Measurements from ENCODE around the gene PET117. TPM values are rescaled to one million over a fixed set of nuclear protein-coding genes. Genes with fewer than 3 reads are reported as not detected.
"Not testable (repeated sequence)": the region's sequence is repeated elsewhere in the genome, so short reads cannot be mapped to it uniquely, and the experiment has no call there.

Gene PET117, protein sequence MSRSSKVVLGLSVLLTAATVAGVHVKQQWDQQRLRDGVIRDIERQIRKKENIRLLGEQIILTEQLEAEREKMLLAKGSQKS
- polyA plus RNA-seq (ENCODE audit: insufficient read length), result 9.7 TPM

DNA sequence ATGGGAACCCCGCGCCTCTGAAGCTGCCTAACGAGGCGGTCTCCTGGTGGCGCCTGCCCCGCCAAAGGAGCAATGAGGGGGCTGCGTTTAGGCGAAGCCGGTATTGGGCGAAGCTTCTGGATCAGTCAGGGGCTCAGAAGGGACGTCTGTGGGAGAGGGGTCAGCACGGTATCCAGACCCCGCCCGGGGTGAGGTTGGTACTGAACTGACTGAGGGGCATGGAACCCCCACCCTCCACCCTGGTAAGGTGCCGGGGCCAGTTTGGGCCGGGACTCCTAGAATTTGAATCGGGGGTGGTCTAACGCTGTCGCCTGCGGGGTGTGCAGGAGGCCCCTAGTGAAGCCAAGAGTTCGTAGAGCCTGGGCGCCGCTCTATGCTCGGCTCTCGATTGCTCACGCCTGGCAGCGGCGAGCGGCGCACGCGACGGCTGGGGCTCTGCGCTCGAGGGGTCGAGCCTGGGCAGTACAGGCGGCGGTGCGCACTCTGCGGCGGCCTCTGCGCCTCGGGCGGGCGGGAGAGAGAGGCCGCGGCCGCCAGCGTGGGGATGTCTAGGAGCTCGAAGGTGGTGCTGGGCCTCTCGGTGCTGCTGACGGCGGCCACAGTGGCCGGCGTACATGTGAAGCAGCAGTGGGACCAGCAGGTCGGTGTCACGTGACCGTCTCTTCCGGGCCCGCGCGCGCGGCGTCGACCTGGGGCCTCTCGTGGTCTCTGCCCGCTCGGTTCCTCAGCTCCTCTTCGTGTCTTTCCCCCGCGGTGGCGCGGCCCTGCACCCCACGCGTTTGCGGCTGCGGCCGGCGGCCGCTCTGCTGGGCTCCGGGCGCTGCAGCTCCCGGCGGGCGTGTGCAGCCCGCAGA is at the start of gene PET117, which contains the start of gene KAT14:
Gene PET117 (plus strand): TSS at position 452 of the 854 bp plus-strand sequence. CDS start 93 bp downstream, at position 545.
Gene KAT14 (plus strand): TSS at position 452 of the 854 bp plus-strand sequence. CDS start 4,798 bp downstream, outside the sequence.
- DNase-seq (ENCODE audit: low read depth), result peak; percentile 85

- not testable (repeated sequence) for DNase-seq (ENCODE audit: low read depth)
Observed at GRCh38 chr20:18088298-18088697, 49.4 kb upstream of the PET117 start.

- not testable (repeated sequence) for DNase-seq (ENCODE audit: low read depth)
Observed at GRCh38 chr20:18088841-18089240, 48.8 kb upstream of the PET117 start.

- DNase-seq (ENCODE audit: low read depth), result no peak
Observed at GRCh38 chr20:18090044-18090443, 47.6 kb upstream of the PET117 start.

DNA sequence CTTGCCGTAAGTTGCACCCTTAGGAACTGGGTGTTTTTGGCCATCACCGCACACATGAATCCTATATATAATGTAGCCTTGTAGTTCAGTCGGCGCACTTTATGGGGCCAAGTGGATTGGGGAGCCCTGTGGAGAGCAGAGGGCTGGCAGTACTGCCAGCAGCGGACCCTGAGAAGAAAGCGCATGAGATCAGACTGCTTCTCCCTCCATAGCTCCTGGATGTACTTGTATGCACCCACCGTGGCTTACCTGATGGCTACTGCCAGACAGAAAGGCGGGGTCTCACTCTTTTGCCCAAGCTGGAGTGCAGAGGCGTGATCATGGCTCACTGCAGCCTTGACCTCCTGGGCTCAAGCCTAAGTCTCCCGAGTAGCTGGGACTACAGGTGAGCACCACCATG is 47.2 kb upstream of the PET117 start:
- DNase-seq (ENCODE audit: low read depth), result no peak

DNA sequence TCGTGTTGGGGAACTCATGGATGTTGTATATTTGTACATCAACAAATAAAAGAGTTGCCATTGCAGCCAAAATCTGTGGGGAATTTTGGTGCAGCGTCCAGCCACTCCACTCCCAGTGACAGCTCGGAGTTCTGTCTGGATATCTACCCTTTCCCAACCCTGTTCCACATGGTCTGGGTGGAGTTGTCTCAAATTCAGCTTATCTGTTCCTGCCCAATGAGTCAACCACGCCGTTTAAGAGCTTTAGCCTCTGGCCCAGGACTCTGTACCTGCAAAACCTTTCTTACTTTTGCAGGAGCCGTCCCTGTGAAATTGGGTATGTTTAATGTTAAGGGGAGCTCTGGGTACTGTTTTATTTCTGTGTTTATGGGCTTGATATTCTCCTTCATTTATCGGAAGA is 46.0 kb upstream of the PET117 start:
- DNase-seq (ENCODE audit: low read depth), result no peak

DNA sequence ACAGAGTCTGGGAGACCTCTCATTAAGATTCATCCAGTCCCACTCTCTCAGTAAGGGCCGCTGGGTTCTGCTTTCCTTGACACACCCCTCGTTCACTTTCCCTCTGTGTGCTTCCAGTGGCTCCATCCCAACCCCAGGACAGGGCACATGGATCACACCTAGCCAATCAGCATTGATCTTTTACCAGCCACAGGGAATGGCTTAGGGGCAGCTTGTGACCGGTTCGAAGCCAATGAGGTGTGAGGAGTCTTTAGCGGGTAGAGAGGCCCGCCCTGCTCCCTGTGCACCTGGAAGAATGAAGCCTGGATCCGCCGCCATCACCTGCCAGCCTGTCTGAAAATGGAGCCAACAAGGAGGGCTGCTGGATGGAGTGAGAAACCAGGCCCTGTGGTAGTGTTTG is 44.8 kb upstream of the PET117 start:
- DNase-seq (ENCODE audit: low read depth), result no peak

DNA sequence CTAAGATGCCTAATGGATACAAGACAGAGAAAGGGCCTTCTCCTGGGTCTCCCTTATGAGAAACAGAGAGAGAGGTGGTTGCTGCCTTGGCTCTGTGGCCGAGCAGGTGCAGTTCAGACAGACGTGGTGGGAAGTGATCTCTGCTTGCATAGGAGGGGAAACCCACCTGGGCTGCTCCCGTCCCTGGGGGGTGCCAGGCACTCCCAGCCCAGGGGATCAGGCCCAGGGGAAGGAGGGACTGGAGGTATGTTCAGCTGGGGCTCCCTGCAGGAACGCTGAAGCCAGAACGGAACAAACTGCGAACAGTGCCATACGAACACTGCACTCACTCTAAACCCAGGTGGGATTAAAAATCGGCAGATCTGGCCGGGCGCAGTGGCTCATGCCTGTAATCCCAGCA is 44.3 kb upstream of the PET117 start:
- no peak for DNase-seq (ENCODE audit: low read depth)

- DNase-seq (ENCODE audit: low read depth), result no peak
Observed at GRCh38 chr20:18094191-18094590, 43.5 kb upstream of the PET117 start.

DNA sequence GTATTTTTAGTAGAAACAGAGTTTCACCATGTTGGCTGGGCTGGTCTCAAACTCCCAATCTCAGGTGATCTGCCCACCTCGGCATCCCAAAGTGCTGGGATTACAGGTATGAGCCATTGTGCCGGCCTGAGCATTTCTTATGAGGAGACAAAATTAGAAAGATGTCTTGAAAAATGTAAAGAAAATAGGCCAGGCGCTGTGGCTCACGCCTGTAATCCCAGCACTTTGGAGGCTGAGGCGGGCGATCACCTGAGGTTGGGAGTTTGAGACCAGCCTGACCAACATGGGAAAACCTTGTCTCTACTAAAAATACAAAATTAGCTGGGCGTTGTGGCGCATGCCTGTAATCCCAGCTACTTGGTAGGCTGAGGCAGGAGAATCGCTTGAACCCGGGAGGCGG is 37.1 kb upstream of the PET117 start:
- DNase-seq (ENCODE audit: low read depth), result not testable (repeated sequence)

DNA sequence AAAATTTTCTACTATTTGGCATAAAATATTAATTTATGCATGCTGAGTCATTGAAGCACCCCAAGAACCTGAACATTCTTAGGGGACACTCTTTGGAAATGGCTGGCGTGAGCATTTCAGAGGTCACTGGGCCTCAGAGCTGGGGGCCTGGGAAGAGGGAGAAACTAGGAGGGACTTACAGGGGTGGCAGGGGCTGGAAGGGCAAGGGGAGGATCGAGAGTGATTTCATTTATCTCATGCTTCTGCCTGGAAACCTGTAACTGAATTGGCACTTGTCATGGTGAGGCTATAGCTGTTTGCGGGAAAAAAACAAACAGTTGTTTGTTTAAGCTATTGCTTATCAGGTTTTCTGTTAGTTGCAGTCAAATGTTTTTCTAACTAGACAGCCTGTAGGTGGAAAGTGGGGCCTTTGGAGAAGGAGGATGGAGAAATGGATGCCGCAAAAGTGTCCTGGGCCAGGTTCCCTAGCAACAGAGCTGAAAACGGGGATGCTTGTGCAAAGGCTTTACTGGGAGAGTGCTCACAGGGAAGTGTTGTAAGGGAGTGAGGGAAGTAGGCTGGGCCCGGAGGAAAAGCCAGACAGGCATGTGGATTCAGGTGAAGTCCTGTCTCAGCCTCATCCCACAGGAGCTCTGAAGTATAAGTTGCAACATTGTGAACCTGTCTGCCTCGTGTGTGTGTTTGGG is 36.4 kb upstream of the PET117 start:
- DNase-seq (ENCODE audit: low read depth), result no peak

GRCh38 chr20:18103497-18103896 is 34.2 kb upstream of the PET117 start:
- DNase-seq (ENCODE audit: low read depth), result no peak

GRCh38 chr20:18108326-18108725 is 29.3 kb upstream of the PET117 start:
- no peak for DNase-seq (ENCODE audit: low read depth)

DNA sequence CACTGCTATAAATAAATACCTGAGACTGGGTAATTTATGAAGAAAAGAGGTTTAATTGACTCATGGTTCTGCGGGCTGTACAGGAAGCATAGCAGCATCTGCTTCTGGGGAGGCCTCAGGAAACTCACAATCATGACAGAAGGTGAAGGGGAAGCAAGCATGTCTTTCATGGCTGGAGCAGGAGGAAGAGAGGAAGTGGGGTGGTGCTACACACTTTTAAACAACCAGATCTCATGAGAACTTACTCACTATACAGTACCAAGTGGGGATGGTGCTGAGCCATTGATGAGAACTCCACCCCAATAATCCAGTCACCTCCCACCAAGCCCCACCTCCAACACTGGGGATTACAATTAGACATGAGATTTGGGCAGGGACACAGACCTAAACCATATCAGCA is 9.1 kb upstream of the PET117 start:
- not testable (repeated sequence) for DNase-seq (ENCODE audit: low read depth)

- no peak for DNase-seq (ENCODE audit: low read depth)
Observed at GRCh38 chr20:18132663-18133062, 5.0 kb upstream of the PET117 start.

DNA sequence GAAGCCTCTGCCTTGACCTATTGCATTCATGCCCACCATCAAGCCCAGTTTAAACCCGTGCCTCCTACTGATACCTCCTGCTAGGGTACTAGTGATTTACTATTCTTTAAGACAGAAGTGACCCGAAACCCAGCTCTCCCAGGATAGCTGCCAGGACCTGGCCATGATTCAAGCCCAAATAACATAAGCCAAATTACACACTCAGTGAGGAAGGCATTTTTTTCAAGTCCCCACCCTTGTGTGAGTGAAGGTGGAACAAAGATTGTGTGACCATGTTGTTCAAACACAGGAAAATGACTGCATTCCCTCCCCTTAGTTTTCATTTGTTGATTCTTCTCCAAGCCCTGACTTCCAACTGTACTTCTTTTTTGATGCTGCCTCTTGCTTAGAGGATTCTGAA is 3.7 kb upstream of the PET117 start:
- DNase-seq (ENCODE audit: low read depth), result no peak

DNA sequence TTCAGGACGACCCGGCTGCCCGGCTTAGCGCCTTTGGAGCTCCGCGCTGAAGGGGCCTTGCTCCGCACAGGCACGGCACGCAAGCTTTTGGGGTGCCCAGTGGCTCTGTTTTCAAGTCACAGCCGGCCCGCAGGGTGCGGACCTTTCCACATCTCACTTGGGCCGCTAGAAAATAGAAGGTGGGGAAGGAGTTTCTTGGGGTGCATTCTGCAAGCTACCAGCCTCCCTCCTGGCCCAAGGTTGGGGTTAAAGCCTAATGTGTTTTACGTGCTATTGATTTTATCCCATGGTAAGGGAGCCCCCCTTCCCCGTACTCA is 561 bp downstream of the PET117 start:
- DNase-seq (ENCODE audit: low read depth), result no peak

DNA sequence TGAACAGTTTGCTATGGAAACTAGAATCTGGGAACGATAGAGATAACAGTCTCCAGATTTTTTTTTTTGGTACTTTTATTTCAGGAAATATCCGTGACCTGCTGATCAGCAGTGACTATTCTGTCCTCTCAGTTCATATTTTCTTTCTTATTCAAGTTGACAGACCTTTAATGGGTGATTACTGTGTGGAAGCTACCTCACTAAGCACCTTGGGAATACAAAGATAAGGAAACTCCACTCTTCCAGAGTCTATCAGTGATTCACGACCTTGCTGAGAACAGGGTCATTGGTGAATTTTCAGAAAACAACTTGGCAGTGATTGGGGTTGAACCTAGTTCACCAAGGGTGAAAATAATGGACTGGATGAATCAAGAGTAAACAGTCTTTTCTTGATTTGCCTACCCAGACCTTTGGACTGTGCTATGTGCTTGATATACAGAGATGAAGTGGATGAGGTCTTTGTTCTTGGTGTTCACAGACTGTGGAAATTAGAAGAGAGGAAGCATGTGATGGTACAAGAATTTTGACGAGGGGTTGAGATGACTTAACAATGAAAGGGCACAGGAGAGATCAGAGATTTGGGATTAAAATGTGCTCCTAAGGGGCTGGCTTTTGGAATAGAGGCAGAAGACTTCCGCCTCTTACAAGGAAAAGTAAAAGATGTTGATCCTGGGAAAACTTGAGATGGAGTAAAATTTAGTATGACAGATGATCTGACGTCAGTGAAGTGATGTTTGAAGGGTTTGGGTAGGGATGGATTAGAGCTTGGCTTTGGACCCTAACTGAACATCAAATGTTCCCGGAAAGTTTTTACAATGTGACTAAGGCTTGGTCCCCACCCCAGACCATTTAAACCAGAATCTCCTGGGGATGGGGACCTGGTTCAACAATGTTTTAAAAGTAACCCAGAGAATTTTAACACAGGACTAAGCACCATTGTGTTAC is 1.2 kb downstream of the PET117 start:
- DNase-seq (ENCODE audit: low read depth), result no peak

DNA sequence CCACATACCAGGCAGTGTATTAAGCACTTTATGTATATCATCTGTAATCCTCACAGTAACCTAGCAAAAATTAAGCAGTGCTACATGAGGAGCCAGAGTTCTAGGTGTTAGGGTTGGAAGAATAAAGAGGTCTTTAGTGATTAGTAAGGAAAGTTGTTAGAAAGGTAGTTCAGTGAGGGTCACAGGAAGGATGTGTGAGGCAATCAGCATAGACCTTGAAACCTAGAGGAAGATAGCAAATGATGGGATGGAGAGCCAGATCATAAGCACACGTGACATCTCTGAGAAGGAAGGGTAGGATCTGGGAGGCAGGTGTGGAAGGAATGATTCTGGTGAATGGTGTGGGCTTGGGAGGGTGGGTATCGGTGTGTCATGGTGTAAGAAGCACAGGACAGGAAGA is 2.2 kb downstream of the PET117 start:
- no peak for DNase-seq (ENCODE audit: low read depth)

GRCh38 chr20:18144541-18145099 is 7.0 kb downstream of the PET117 start:
- no peak for DNase-seq (ENCODE audit: low read depth)

DNA sequence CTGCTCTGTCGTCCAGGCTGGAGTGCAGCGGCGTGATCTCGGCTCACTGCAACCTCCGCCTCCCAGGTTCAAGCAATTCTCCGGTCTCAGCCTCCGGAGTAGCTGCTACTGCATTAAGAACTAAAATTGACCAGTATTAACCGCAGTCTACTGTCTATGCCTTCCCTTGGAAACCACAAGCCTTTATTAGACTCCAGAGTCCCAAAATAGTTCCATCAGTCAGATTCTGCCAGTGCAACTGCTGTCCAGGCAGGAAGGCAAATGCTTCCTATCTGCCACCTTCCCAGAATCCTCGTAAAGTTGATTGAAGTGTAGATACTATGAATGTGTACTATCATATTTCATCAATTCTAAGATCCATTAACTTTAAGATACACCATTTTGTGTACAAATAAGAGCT is 16.7 kb downstream of the PET117 start:
- DNase-seq (ENCODE audit: low read depth), result no peak

Measured in forelimb muscle (tissue), 1 donor.